ENCODE results near the gene CBR3.
A peak's percentile ranks its signal among the peaks of the same experiment; 100 is the strongest.

The CBR3 gene

DNA sequence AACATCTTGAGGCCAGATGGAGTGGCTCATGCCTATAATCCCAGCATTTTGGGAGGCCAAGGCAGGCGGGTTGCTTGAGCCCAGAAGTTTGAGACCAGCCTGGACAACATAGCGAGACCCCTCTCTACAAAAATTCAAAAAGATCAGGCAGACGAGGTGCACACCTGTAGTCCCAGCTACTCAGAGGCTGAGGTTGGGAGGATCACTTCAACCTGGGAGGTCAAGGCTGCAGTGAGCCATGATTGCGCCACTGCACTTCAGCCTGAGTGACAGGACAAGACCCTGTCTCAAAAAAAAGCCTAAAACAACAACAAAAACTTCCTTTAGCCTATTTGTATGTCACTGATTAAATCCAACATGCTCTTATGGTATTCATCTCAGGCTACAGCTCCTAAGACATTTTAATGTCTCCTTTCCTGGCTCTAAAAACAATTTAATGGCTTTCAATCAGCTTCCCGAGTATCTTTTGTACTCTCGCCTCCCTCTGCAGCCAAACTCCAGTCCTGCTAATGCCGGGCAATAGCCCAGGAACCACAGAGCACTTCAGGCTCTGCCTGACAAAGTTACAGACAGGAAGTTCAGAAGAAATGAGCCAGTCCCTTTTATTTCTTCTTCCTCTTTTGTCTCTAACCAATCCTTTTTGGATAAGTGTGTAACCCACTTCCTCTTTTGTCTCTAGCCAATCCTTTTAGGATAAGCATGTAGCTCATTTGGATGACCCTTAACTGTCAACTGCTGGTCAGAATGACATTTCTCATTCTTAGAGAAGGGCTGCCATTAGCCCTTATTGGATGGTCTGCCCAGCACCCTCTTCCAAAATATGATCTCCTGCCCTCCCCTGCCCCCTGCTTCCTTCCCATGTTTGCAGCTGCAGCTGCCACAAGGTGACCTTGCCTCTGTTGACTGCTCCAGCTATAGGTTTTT is 15.2 kb downstream of the CBR3 start:
- DNase-seq = peak in 20 of 56 donors; percentile 8 to 57 (median 23)

GRCh38 chr21:36155603-36156338 is 20.9 kb downstream of the CBR3 start:
- DNase-seq = peak in 1 of 56 donors; percentile 44

DNA sequence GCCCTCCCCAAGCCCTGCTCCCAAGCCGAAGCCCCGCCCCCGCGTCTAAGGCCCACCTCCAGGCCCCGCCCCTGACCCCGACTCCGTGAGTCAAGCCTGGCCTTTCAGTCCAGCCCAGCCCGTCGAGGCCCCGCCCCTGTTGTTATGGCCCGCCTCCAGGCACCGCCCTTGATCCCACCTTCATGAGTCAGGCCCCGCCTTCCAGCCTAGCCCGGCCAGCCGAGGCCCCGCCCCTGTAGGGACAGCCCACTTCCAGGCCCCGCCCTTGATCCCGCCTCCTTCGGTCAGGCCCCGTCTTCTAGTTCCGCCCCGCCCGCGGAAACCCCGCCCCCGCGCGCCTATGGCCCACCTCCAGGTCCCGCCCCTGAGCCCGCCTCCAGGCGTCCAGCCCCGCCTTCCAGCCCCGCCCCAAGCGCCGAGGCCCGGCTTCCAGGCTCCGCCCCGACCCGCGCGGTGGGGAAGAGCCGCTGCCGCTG is 21.5 kb downstream of the CBR3 start:
- peak; percentile 91 to 100 (median 100) for DNase-seq

- peak in 9 of 56 donors; percentile 19 to 83 (median 36) for DNase-seq
These were observed 22.2 kb downstream of the CBR3 start, which contains the start of gene DOP1B for GRCh38 chr21:36156815-36157670. DOP1B (plus strand) TSS chr21:36156824; CDS start chr21:36164734, 7,910 bp downstream.

DNA sequence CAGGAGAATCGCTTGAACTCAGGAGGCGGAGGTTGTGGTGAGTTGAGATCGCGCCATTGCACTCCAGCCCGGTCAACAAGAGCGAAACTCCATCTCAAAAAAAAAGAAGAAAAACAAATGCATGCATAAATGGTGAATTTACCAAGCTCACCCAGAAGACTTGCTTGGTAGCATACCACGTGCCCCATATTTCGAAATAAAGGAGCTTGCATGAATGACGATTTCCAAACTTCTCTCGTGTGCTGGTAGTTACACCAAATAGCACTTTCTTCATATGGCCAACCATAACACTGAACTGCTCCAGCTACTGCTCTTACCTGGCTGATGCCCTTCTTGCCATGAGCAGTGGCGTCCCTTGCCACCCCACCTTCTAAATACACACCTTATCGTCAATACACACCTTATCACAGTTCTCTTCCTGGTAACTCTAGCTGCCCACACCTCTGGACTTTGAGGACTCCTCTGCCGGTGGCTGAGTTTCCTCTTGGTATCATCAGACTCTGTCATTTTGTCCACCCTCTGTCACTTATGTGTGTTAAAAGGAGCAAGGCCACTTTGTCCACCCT is 24.6 kb downstream of the CBR3 start:
- DNase-seq = no peak

GRCh38 chr21:36160850-36161178 is 25.9 kb downstream of the CBR3 start:
- DNase-seq = no peak

DNA sequence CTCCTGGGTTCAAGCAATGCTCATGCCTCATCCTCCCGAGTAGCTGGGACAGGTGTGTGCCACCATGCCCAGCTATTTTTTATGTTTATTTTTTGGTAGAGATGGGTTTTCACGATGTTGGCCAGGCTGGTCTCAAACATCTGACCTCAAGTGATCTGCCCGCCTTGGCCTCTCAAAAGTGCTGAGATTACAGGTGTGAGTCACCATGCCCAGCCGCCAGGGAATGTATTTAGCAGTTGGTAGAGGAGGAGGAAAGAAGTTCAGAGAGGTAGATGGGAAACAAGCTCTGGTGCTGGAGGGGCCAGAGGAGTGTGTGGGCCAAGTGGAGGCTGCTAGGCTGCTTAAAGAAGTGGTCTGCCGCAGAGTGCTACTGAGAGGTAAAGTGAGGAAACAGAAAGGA is 27.8 kb downstream of the CBR3 start:
- no peak for DNase-seq

- DNase-seq = no peak
These were observed 29.2 kb downstream of the CBR3 start for GRCh38 chr21:36163750-36164741.

GRCh38 chr21:36165356-36165755 is 30.5 kb downstream of the CBR3 start:
- no peak for DNase-seq

GRCh38 chr21:36166705-36167104 is 31.8 kb downstream of the CBR3 start:
- no peak for DNase-seq

DNA sequence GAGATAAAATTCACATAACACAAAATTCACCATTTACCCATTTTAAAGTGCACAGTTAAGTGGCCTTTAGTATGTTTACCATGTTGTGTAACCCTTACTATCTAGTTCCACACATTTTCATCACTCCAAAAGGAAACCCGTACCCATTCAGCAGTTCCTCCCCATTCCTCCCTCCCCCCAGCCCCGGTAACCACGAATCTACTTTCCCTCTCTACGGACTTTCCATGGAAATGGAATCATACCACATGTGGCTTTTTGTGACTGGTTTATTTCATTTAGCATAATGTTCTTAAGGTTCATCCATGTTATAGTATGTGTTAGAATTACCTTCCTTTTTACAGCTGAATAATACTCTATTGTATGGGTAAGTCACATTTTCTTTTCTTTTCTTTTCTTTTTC is 32.7 kb downstream of the CBR3 start:
- no peak for DNase-seq

DNA sequence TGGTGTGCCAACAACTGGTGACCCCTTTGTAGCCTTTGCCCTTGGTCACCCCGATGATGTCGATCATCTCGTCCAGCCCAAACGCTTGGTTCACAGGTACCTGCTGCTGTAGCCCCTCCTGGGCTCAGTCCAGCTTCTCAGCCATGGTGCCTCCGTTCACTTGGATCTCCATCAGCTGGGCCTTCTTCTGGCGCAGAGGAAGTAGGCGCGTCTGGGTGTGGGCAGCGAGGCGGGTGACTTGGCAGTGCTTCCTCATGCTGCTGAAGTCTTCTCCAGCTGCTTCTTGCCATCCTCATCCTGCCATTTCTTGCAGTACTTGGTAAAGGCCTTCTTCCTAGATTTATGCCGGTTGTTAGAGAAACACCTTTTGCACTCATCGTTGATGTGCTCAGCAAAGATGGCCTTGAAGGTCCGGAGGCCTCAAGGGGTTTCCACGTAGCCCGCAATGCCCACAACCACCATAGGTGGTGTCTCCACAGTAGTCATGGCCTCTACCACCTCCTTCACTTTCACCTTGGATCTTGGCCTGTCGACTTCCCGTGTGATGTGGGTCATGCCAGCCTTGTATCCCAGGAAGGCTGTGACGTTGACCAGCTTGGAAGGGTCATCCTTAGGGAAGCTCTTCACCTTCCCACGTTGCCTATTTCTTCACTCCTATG is 34.7 kb downstream of the CBR3 start:
- DNase-seq = no peak

DNA sequence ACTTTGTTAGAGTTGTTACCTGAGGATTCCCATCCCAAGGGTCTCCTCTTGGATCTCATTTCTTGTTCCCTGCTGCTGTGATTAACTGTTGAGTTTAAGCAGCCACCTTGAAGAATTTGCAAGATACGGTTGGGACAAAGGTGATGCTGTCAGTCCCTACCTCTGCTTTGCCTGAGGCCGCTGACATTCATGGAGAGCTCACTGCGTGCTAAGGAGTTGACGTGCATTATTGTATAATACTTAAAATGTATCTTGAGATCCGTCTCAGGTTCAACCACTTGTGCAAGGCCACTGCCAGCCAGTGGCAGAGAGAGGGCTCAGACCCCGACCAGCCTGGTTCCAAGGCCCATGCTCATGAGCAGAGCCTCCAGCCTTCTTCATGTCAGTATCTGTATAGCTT is 35.9 kb downstream of the CBR3 start:
- no peak for DNase-seq

DNA sequence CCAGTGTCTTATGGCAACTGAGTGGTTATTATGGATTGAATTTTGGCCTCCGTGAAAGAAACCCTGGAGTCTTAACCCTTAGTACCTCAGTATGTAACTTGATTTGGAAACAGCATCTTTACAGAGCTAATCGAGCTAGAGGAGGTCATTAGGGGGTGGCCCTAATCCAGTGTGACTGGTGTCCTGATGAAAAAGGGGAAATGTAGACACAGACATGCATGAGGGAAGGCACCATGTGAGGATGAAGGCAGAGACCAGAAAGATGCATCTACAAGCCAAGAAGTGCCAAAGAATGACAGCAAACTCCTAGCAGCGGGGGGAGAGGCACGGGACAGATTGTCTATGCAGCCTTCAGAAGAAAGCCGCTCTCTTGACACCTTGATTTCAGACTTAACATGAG is 36.5 kb downstream of the CBR3 start:
- no peak for DNase-seq

DNA sequence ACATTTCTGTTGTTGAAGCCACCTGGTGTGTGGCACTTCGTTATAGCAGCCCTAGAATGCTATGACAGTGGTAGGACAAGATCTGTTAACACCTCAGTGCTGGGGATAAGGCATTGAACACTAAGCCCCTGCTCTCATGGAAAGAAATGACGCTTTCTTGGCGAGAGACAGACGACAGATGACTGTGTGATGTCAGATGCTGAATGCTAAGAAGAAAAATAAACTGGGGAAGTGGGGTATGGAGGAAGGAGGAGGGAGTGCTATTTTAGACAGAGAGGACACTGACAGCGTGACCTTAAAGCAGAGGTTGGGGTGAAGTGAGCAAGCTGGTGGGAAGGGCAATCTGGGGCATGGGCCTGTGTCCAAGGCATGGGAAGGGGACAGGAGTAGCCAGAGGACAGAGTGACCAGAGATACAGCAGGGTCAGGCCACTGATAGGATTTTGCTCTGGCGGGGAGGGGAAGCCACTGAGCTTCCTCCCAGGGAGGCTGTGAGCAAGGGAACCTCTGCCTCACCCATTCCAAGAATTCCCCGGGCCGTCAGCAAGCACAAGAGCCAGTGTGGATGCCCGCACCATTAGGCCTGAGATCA is 37.0 kb downstream of the CBR3 start:
- DNase-seq = no peak

DNA sequence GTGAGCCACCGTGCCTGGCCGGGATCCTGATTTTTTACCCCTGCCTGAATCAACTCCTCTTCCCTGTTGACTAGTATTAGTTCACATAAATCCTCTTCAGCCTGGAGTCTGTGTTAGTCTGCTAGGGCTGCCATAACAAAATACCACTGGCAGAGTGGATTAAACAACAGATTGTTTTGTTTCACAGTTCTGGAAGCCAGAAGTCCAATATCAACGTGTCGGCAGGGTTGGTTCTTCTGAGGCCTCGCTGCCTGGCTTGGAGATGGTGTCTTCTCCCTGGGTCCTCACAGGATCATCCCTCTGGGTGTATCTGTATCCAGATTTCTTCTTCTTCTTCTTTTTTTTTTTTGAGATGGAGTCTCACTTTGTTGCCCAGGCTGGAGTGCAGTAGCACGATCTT is 39.9 kb downstream of the CBR3 start:
- no peak for DNase-seq

- DNase-seq = no peak
These were observed 41.1 kb downstream of the CBR3 start for GRCh38 chr21:36175771-36176565.

- DNase-seq = no peak
These were observed 43.5 kb downstream of the CBR3 start for GRCh38 chr21:36178349-36178748.

Measured in nucleus accumbens (tissue), 56 donors.